Ishikawa (cell line): ENCODE results near the gene TMEM219.

ENCODE experiments used
- CEBPB ChIP-seq: IDR thresholded peaks from 2 replicates; pipeline ENCODE4 v1.6.1; 2012
- CREB1 ChIP-seq: IDR thresholded peaks from 2 replicates; pipeline ENCODE4 v1.6.1; 2012; ENCODE audit warnings: low read depth
- EGR1 ChIP-seq: IDR thresholded peaks from 2 replicates; pipeline ENCODE4 v1.6.1; 2012
- EP300 ChIP-seq: IDR thresholded peaks from 2 replicates; pipeline ENCODE4 v1.6.1; 2012; ENCODE audit warnings: borderline replicate concordance
- FOXM1 ChIP-seq: IDR thresholded peaks from 2 replicates; pipeline ENCODE4 v1.6.1; 2012; ENCODE audit warnings: low read depth, borderline replicate concordance
- MAX ChIP-seq: IDR thresholded peaks from 2 replicates; pipeline ENCODE4 v1.6.1; 2012
- NFIC ChIP-seq: IDR thresholded peaks from 2 replicates; pipeline ENCODE4 v1.6.1; 2012
- RAD21 ChIP-seq: IDR thresholded peaks from 2 replicates; pipeline ENCODE4 v1.6.1; 2012; ENCODE audit warnings: low read depth
- TAF1 ChIP-seq: IDR thresholded peaks from 2 replicates; pipeline ENCODE4 v1.6.1; 2012; ENCODE audit warnings: low read depth, mild to moderate bottlenecking
- TCF12 ChIP-seq: IDR thresholded peaks from 2 replicates; pipeline ENCODE4 v1.6.1; 2012; ENCODE audit warnings: low read depth
- TEAD4 ChIP-seq: IDR thresholded peaks from 2 replicates; pipeline ENCODE4 v1.6.1; 2012
- YY1 ChIP-seq: IDR thresholded peaks from 2 replicates; pipeline ENCODE4 v1.6.1; 2012; ENCODE audit warnings: low read depth
- ZBTB7A ChIP-seq: IDR thresholded peaks from 2 replicates; pipeline ENCODE4 v1.6.1; 2012; ENCODE audit warnings: low read depth
- TF ChIP-seq, protein P1 (sequence below): IDR thresholded peaks from 2 replicates; pipeline ENCODE4 v1.6.1; 2012; ENCODE audit warnings: low read depth, mild to moderate bottlenecking
- TF ChIP-seq, protein P2 (sequence below): IDR thresholded peaks from 2 replicates; pipeline ENCODE4 v1.6.1; 2012

The TMEM219 gene

DNA sequence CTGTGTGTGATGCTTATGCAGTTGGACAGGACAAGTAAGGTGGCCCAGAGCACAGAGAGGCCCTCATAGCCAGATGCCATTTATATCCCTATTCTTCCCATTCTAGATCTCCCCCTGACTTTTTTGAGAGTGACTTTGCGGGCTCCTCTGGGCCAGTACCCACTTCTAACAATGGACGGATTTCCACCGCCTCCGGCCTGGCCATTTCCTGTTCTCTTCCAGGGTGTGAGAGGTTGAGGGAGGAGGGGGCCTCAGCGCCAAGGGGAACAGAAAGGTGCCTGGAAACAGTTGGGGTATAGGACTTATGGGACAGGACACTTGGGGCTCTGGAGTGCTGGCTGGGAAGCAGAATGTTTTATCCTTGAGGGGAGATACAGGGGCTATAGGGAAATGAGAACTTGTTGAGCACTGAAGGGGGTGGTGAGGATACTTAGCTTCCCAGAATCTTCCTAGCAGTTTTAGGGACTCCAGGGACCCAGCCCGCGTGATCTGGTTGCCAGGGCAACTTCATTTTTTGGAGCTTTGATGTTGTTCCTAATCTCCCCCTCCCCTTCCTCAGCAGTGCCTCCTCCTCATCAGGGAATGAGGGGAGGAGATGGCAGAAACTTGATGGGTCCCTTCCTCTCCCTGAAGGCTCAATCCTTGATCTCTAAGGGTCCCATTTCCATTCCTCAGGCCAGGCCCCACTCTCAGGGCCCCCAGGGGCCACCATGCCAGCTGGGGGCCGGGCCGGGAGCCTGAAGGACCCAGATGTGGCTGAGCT is 15.4 kb downstream of the TMEM219 start:
- no peak for TF ChIP-seq EGR1
- TF ChIP-seq, protein P1, sequence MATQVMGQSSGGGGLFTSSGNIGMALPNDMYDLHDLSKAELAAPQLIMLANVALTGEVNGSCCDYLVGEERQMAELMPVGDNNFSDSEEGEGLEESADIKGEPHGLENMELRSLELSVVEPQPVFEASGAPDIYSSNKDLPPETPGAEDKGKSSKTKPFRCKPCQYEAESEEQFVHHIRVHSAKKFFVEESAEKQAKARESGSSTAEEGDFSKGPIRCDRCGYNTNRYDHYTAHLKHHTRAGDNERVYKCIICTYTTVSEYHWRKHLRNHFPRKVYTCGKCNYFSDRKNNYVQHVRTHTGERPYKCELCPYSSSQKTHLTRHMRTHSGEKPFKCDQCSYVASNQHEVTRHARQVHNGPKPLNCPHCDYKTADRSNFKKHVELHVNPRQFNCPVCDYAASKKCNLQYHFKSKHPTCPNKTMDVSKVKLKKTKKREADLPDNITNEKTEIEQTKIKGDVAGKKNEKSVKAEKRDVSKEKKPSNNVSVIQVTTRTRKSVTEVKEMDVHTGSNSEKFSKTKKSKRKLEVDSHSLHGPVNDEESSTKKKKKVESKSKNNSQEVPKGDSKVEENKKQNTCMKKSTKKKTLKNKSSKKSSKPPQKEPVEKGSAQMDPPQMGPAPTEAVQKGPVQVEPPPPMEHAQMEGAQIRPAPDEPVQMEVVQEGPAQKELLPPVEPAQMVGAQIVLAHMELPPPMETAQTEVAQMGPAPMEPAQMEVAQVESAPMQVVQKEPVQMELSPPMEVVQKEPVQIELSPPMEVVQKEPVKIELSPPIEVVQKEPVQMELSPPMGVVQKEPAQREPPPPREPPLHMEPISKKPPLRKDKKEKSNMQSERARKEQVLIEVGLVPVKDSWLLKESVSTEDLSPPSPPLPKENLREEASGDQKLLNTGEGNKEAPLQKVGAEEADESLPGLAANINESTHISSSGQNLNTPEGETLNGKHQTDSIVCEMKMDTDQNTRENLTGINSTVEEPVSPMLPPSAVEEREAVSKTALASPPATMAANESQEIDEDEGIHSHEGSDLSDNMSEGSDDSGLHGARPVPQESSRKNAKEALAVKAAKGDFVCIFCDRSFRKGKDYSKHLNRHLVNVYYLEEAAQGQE: no peak
- TF ChIP-seq, protein P2, sequence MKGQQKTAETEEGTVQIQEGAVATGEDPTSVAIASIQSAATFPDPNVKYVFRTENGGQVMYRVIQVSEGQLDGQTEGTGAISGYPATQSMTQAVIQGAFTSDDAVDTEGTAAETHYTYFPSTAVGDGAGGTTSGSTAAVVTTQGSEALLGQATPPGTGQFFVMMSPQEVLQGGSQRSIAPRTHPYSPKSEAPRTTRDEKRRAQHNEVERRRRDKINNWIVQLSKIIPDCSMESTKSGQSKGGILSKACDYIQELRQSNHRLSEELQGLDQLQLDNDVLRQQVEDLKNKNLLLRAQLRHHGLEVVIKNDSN: no peak

DNA sequence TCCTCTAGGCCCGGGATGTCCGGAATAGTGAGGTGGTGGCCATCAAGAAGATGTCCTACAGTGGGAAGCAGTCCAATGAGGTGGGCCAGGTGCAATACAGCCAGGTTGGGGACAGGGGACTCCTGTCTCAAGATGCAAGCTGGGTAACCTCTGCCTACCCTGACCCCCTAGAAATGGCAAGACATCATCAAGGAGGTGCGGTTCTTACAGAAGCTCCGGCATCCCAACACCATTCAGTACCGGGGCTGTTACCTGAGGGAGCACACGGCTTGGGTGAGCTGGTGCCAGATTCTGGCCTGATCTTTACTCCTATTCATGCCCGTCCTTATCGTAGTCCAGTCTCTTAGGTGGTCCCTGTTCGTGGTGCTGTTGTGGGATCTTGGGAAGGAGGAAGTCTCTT is 16.2 kb downstream of the TMEM219 start:
- no peak for TF ChIP-seq NFIC
- no peak for TF ChIP-seq MAX
- TF ChIP-seq EP300: no peak
- TF ChIP-seq YY1: no peak
- no peak for TF ChIP-seq FOXM1
- TF ChIP-seq TEAD4: no peak
- no peak for TF ChIP-seq CREB1
- TF ChIP-seq, protein P2: no peak
- no peak for TF ChIP-seq ZBTB7A

GRCh38 chr16:29978564-29979270 is 16.8 kb downstream of the TMEM219 start:
- TF ChIP-seq CEBPB: no peak
- TF ChIP-seq ZBTB7A: no peak
- no peak for TF ChIP-seq TEAD4
- TF ChIP-seq CREB1: no peak
- TF ChIP-seq MAX: no peak
- TF ChIP-seq, protein P1: no peak
- no peak for TF ChIP-seq FOXM1
- TF ChIP-seq YY1: no peak
- TF ChIP-seq TCF12: no peak
- TF ChIP-seq TAF1: no peak
- no peak for TF ChIP-seq EGR1

- TF ChIP-seq EGR1 (no peak), FOXM1 (no peak)
Measured at GRCh38 chr16:29982560-29983419, 20.9 kb downstream of the TMEM219 start.

GRCh38 chr16:29983420-29984136 is 21.7 kb downstream of the TMEM219 start:
- TF ChIP-seq EP300 (no peak), ZBTB7A (no peak), FOXM1 (no peak), TCF12 (no peak), RAD21 (no peak), YY1 (no peak), NFIC (no peak), CREB1 (no peak), MAX (no peak), CEBPB (no peak), TAF1 (no peak), EGR1 (no peak)
- TF ChIP-seq, protein P1: no peak
